Loucy (cell line): ENCODE results near the gene SLX4IP.

Source experiments
- EZH2phosphoT487 ChIP-seq: fragments of 200-600 bp; IDR thresholded peaks from 2 replicates; pipeline ENCODE4 v1.6.1; 2018; ENCODE audit warnings: antibody characterized with exemption, mild to moderate bottlenecking, moderate library complexity, borderline replicate concordance
- TF ChIP-seq, protein P1 (sequence below): fragments of 200-600 bp; sonication (generic); conservative IDR thresholded peaks from 2 replicates; pipeline ENCODE4 v1.5.1; 2014; ENCODE audit warnings: mild to moderate bottlenecking, antibody characterized with exemption, low read length

- TF ChIP-seq, protein P1, sequence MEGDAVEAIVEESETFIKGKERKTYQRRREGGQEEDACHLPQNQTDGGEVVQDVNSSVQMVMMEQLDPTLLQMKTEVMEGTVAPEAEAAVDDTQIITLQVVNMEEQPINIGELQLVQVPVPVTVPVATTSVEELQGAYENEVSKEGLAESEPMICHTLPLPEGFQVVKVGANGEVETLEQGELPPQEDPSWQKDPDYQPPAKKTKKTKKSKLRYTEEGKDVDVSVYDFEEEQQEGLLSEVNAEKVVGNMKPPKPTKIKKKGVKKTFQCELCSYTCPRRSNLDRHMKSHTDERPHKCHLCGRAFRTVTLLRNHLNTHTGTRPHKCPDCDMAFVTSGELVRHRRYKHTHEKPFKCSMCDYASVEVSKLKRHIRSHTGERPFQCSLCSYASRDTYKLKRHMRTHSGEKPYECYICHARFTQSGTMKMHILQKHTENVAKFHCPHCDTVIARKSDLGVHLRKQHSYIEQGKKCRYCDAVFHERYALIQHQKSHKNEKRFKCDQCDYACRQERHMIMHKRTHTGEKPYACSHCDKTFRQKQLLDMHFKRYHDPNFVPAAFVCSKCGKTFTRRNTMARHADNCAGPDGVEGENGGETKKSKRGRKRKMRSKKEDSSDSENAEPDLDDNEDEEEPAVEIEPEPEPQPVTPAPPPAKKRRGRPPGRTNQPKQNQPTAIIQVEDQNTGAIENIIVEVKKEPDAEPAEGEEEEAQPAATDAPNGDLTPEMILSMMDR = no peak
- TF ChIP-seq EZH2phosphoT487 = no peak
Measured at GRCh38 chr20:10578607-10579006, 143.5 kb downstream of the SLX4IP start.
